HUES6 (cell line): ENCODE data around the gene KCNT1.

Source experiments
- H3K27ac ChIP-seq: 2 replicates; pipeline ENCODE4 v1.7.0; 2013; ENCODE audit warnings: low read depth, mild to moderate bottlenecking, low read length, inconsistent platforms
- H3K27me3 ChIP-seq: 2 replicates; pipeline ENCODE4 v1.6.1; 2013; ENCODE audit warnings: low read length; ENCODE audit not compliant: control insufficient read depth, insufficient read depth
- H3K36me3 ChIP-seq: 2 replicates; pipeline ENCODE4 v1.6.1; 2013; ENCODE audit warnings: low read length; ENCODE audit not compliant: control insufficient read depth, insufficient read depth
- H3K4me1 ChIP-seq: 2 replicates; pipeline ENCODE4 v1.6.1; 2013; ENCODE audit warnings: low read length; ENCODE audit not compliant: control insufficient read depth, insufficient read depth
- H3K4me3 ChIP-seq: 2 replicates; pipeline ENCODE4 v1.5.1; 2013; ENCODE audit warnings: low read depth, low read length
- H3K9ac ChIP-seq: one replicate; pipeline ENCODE4 v1.6.1; 2013; ENCODE audit warnings: mild to moderate bottlenecking, low read length
- H3K9me3 ChIP-seq: 2 replicates; pipeline ENCODE4 v1.6.1; 2013; ENCODE audit warnings: low read depth, low read length; ENCODE audit not compliant: control insufficient read depth, insufficient read depth

Gene KCNT1

GRCh38 chr9:135776893-135777622, 75.1 kb downstream of the KCNT1 start:
- H3K36me3 ChIP-seq = no peaks in the 10 kb centered on the region
- no peak overlapping the region for H3K9ac ChIP-seq
- H3K4me1 ChIP-seq = no peaks in the 10 kb centered on the region; the same call in 1 of the 2 replicates
- H3K4me3 ChIP-seq = no peak overlapping the region
- no peaks in the 10 kb centered on the region for H3K9me3 ChIP-seq
- no peak overlapping the region for H3K27ac ChIP-seq
- H3K27me3 ChIP-seq = no peaks in the 10 kb centered on the region

- Histone ChIP-seq H3K36me3 (no peaks in the 10 kb centered on the region), H3K27ac (no peak overlapping the region), H3K27me3 (no peaks in the 10 kb centered on the region), H3K4me3 (no peak overlapping the region), H3K9me3 (no peaks in the 10 kb centered on the region), H3K4me1 (no peaks in the 10 kb centered on the region; the same call in 1 of the 2 replicates), H3K9ac (no peak overlapping the region)
Measured at GRCh38 chr9:135777623-135778177, 75.7 kb downstream of the KCNT1 start.

GRCh38 chr9:135778421-135778820, 76.4 kb downstream of the KCNT1 start:
- Histone ChIP-seq H3K4me1 (no peaks in the 10 kb centered on the region), H3K36me3 (no peaks in the 10 kb centered on the region), H3K9ac (no peak overlapping the region), H3K9me3 (no peaks in the 10 kb centered on the region), H3K4me3 (no peak overlapping the region), H3K27ac (no peak overlapping the region), H3K27me3 (no peaks in the 10 kb centered on the region)

- no peaks in the 10 kb centered on the region for H3K36me3 ChIP-seq
- H3K27ac ChIP-seq = no peak overlapping the region
- no peaks in the 10 kb centered on the region for H3K9me3 ChIP-seq
- H3K4me1 ChIP-seq = no peaks in the 10 kb centered on the region
- H3K4me3 ChIP-seq = no peak overlapping the region
- H3K9ac ChIP-seq = no peak overlapping the region
- no peaks in the 10 kb centered on the region for H3K27me3 ChIP-seq
Measured at GRCh38 chr9:135779571-135779970, 77.6 kb downstream of the KCNT1 start.

- H3K9me3 ChIP-seq = no peaks in the 10 kb centered on the region
- no peak overlapping the region for H3K9ac ChIP-seq
- no peaks in the 10 kb centered on the region for H3K27me3 ChIP-seq
- H3K4me1 ChIP-seq = no peaks in the 10 kb centered on the region
- no peak overlapping the region for H3K27ac ChIP-seq
- no peak overlapping the region for H3K4me3 ChIP-seq
- no peaks in the 10 kb centered on the region for H3K36me3 ChIP-seq
Measured at GRCh38 chr9:135780086-135780485, 78.1 kb downstream of the KCNT1 start.

GRCh38 chr9:135780626-135781025, 78.6 kb downstream of the KCNT1 start:
- H3K27ac ChIP-seq = no peak overlapping the region
- no peaks in the 10 kb centered on the region for H3K4me1 ChIP-seq
- H3K36me3 ChIP-seq = no peaks in the 10 kb centered on the region
- H3K27me3 ChIP-seq = no peaks in the 10 kb centered on the region
- no peak overlapping the region for H3K4me3 ChIP-seq
- no peaks in the 10 kb centered on the region for H3K9me3 ChIP-seq
- H3K9ac ChIP-seq = no peak overlapping the region

GRCh38 chr9:135782946-135783345, 81.0 kb downstream of the KCNT1 start:
- no peaks in the 10 kb centered on the region for H3K36me3 ChIP-seq
- no peak overlapping the region for H3K9ac ChIP-seq
- no peaks in the 10 kb centered on the region for H3K4me1 ChIP-seq
- no peaks in the 10 kb centered on the region for H3K9me3 ChIP-seq
- H3K27ac ChIP-seq = no peak overlapping the region
- H3K4me3 ChIP-seq = no peak overlapping the region
- H3K27me3 ChIP-seq = no peaks in the 10 kb centered on the region

GRCh38 chr9:135783540-135784245, 81.7 kb downstream of the KCNT1 start:
- no peaks in the 10 kb centered on the region for H3K4me1 ChIP-seq
- no peak overlapping the region for H3K27ac ChIP-seq
- H3K4me3 ChIP-seq = no peak overlapping the region
- no peaks in the 10 kb centered on the region for H3K36me3 ChIP-seq
- no peaks in the 10 kb centered on the region for H3K9me3 ChIP-seq
- H3K9ac ChIP-seq = no peak overlapping the region
- H3K27me3 ChIP-seq = no peaks in the 10 kb centered on the region

GRCh38 chr9:135785013-135785575, 83.1 kb downstream of the KCNT1 start:
- no peaks in the 10 kb centered on the region for H3K4me1 ChIP-seq
- H3K27me3 ChIP-seq = no peaks in the 10 kb centered on the region

GRCh38 chr9:135786146-135786690, 84.2 kb downstream of the KCNT1 start:
- Histone ChIP-seq H3K9ac (no peak overlapping the region), H3K4me1 (no peaks in the 10 kb centered on the region), H3K9me3 (no peaks in the 10 kb centered on the region), H3K27ac (no peak overlapping the region), H3K36me3 (no peaks in the 10 kb centered on the region), H3K4me3 (no peak overlapping the region), H3K27me3 (no peaks in the 10 kb centered on the region)

More at GRCh38 chr9:135785013-135785575, 83.1 kb downstream of the KCNT1 start:
- no peak overlapping the region for H3K4me3 ChIP-seq
- H3K27ac ChIP-seq = no peak overlapping the region
- H3K9ac ChIP-seq = no peak overlapping the region
- no peaks in the 10 kb centered on the region for H3K9me3 ChIP-seq
- H3K36me3 ChIP-seq = no peaks in the 10 kb centered on the region

- Histone ChIP-seq H3K4me3 (no peak overlapping the region), H3K4me1 (no peaks in the 10 kb centered on the region), H3K36me3 (no peaks in the 10 kb centered on the region), H3K27me3 (no peaks in the 10 kb centered on the region), H3K9me3 (no peaks in the 10 kb centered on the region), H3K9ac (no peak overlapping the region), H3K27ac (no peak overlapping the region)
Measured at GRCh38 chr9:135787317-135787716, 85.3 kb downstream of the KCNT1 start.
